GM10266 (cell line): ENCODE results near the gene DDOST.

Experiments used
- DNase-seq: peaks from one replicate; pipeline ENCODE4 v3.0.0; 2012; ENCODE audit errors: extremely low spot score
- TF ChIP-seq, protein P1 (sequence below): IDR thresholded peaks from 2 replicates; pipeline ENCODE4 v1.5.1; 2012; ENCODE audit warnings: mild to moderate bottlenecking, low read depth; ENCODE audit not compliant: control insufficient read depth, insufficient read depth; ENCODE audit errors: missing control alignments

Gene DDOST

DNA sequence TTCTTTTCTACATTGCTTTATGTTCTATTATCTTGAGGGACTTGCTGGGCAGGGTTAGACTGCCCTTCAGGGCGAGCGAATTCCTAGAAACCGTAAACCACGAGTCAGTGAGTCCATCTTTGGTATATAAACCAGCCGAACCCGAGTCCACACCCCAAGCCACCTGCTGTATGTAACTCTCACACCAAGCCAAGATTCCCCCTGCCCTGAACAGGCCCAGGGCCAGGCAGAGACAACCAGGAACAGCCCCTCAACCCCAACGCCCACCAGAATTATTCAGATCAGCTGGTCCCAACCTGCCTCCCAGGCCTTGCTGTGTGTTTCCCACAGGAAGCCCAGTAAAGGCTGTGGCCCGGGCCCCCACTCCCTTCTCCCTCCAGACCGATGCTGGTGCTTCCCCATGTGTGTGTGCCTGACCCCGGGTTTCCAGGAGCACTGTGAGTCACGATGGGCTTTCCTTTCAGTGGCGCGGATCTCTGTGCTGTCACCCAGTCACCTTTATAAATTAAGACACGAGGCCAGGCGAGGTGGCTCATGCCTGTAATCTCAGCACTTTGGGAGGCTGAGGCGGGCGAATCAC lies 39.6 kb upstream of the DDOST start:
- no peak for DNase-seq
- TF ChIP-seq, protein P1, sequence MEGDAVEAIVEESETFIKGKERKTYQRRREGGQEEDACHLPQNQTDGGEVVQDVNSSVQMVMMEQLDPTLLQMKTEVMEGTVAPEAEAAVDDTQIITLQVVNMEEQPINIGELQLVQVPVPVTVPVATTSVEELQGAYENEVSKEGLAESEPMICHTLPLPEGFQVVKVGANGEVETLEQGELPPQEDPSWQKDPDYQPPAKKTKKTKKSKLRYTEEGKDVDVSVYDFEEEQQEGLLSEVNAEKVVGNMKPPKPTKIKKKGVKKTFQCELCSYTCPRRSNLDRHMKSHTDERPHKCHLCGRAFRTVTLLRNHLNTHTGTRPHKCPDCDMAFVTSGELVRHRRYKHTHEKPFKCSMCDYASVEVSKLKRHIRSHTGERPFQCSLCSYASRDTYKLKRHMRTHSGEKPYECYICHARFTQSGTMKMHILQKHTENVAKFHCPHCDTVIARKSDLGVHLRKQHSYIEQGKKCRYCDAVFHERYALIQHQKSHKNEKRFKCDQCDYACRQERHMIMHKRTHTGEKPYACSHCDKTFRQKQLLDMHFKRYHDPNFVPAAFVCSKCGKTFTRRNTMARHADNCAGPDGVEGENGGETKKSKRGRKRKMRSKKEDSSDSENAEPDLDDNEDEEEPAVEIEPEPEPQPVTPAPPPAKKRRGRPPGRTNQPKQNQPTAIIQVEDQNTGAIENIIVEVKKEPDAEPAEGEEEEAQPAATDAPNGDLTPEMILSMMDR = no peak

DNA sequence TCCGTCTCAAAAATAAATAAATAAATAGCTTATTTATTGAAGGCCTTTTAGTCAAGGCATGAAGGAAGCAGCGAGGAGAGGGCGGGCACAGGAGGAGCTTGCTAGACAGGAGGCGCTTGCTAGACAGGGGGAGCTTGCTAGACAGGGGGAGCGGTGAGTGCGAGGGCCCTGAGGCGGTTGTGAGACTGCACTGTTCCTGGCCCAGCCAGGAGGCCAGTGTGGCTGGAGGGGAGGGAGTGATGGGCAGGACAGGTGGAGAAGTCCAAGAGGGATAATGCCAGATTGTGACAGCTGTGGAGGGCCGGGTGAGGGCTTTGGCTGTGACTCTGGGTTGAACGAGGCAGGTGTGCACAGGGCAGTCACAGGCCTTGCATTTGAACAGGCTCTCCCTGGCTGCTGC lies 38.4 kb upstream of the DDOST start:
- TF ChIP-seq, protein P1 = no peak
- no peak for DNase-seq

DNA sequence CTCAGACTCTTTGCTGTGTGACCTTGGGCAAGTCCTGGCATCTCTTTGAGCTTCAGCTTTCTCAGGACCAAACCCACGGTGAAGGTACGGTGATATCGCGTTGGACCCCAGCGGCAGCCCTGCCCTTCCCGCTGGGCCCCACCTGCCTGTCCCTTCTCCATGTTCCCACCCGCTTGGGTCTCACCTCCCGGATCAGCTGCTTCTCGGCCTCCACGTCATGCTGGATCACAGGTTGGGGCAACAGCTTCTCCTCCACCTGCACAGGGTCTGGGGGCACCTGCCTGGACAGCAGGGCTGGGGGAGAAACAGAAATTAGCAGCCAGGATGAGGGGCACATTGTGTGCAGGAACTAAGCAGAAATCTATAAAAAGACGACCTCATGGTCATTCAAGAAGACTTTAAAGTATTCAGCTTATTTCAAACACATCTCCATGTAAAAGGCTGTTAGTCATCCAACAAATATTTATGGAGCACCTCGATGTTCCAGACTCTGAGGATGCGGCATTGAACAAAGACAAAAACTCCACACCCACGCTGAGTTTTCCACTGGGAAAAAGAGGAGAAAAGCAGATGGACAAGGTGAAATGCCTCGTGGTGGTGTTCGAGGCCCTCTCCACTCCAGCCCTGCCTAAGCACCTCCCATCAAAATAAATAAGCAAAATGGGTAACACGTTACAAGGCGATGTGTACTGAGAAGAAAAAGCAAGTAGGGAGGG lies 37.2 kb upstream of the DDOST start:
- TF ChIP-seq, protein P1 = no peak
- no peak for DNase-seq

DNA sequence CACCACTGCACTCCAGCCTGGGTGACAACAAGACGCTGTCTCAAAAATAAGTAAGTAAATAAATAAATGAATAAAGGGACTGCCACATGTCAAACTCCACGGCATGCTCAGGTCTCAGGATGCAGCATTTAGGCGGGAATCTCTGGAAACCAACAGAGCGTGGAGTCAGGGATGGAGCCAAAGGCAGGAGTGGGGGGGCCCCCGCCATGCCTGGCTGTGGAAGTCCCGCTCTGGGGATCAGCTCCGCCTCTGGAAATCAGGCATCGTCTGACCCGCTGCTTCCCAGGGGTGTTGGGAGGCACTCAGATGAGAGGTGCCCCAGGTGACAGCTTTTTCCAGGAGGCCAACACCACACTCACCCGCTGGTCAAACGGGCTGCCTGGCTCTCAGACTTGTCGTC lies 36.4 kb upstream of the DDOST start:
- no peak for DNase-seq
- TF ChIP-seq, protein P1 = no peak

DNA sequence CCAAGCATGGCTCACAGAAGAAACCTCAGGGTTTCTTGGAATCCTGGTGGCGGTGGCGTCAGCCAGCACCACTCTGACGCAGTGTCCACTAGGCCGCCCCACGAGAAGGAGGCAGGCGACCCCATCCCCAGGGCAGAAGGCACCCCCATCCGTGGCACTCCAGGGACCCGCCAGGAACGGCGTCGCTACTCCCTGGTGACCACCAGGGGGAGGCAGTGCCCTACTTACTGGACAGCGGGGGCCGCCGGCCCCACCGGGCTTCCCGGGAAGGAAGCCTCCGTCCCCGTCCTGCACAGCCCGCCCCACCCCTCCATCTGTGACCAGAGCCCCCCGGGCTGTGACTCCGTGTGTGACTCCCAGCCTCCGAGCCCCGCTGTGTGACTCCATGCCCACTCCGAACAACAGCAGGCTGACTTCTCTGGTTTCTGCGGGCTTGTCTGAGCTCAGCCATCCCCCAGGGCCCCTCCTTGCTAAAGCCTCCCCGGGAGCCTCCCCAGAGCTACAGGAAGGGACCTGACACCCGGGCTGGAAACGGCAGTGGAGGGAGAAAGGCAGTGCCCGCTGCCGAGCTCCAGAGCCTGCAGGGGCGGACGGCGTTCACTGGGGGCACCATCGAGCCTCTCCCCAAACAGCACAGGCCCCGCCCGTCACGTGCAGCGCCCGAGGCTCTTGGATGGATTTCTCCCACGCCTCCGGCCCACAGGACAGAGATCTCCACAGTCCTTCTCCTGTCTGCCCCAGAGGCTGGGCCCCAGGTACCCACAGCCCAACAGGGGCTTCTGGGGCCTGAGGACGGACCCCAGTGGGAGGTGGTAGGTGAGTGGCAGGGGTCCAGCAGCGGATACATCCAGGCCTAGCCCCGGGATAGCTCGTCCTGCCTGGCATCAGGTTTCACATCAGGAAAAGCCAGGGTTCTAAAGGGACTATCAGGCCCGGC lies 35.5 kb upstream of the DDOST start:
- peak; percentile 87 for DNase-seq
- TF ChIP-seq, protein P1 = peak; percentile 91

DNA sequence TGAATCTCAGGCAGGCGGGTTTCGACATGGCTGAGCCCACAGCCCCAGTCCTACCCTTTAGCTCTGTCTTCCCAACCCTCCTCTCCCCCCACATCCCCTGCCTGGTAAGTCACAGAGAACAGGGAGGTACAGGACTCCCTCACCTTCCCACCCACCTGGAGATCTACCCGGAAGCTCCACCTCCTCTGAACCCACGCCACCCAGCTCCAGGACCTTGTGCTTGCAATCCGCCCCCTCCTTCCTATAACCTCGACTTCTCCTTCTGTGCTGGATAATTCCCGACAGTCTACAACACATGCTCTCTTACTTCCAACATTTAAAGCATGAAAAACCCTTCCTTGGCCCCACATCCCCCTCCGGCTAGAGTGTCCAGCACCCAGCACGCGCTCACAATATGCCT lies 34.3 kb upstream of the DDOST start:
- TF ChIP-seq, protein P1 = no peak

More for the DNA sequence above, 34.3 kb upstream of the DDOST start:
- no peak for DNase-seq
